ENCODE data around the gene PCDH9.

Gene PCDH9

DNA sequence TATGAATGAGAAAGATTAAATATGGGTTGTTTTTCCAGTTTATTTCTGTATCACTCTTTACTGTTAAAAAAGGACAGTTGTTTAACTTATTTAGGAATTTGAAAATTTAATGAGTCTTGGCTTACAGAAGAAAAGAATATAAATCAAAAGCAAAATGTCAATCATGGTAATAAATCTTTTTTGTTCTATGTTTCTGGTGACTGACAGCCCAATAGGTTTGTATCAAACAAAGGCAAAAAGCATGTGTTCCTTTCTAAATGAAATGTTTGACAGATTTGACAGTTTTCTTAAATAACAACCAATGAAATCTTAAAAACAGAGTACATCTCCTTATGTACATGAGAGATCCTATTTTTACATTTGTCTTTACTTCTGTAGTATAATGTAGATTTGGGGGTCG, 11.0 kb downstream of the PCDH9 start:
- in situ Hi-C loops (cut with HindIII; ENCODE audit: low pct_unique_long_range_greater_than_20kb, low sequenced_read_pairs): no loop called here
- DNase-seq (ENCODE audit: low read depth in 1 of 2, low spot score in 1 of 2): no peak
- TF ChIP-seq JUND (IDR thresholded peaks at IDR 0.05; ENCODE audit: low read depth): no peak

DNA sequence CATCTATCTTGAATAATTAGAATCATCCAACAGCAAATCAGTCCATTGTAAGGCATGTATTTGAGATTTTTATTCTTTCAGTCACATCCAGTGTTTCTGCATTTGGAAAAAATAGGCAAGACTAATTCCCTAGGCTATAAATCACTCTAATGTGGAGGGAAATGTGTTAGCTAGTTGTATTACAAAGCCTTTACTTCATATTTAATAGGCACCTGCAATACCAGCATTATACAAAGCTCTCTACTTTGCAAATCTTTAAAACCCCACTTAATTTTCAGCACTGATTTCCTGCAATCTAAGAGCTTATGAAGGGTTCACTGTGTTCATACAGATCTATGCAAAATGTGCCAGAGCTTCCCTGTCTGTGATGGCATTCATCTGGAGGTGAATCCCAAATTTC, 12.3 kb downstream of the PCDH9 start:
- in situ Hi-C loops (cut with HindIII; ENCODE audit: low pct_unique_long_range_greater_than_20kb, low sequenced_read_pairs): no loop called here
- no peak for TF ChIP-seq JUND (IDR thresholded peaks at IDR 0.05; ENCODE audit: low read depth)
- DNase-seq (ENCODE audit: low read depth in 1 of 2, low spot score in 1 of 2): no peak

DNA sequence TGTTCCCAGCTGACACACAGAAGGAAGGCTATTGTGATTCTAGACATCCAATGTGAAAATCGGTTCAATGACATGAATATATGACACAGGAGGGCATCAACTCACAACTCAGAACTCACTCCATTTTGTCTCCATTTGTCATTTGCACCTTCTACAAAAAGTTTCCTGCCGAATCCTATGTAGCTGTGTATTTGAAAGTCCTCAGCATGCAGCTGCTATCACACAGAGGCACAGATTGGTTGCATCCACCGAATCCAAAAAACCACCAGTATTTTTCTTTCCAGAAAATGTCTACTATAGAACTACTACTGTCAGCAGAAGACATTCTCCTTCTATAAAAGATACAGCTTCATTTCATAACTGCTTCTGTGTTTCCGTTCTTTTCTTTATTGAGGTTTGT, 13.3 kb downstream of the PCDH9 start:
- in situ Hi-C loops (cut with HindIII; ENCODE audit: low pct_unique_long_range_greater_than_20kb, low sequenced_read_pairs): no loop called here
- DNase-seq (ENCODE audit: low read depth in 1 of 2, low spot score in 1 of 2): no peak
- no peak for TF ChIP-seq JUND (IDR thresholded peaks at IDR 0.05; ENCODE audit: low read depth)

- TF ChIP-seq JUND (IDR thresholded peaks at IDR 0.05; ENCODE audit: low read depth): no peak
Measured at GRCh38 chr13:67210208-67210607, 19.9 kb downstream of the PCDH9 start.

GRCh38 chr13:67208552-67208951, 21.6 kb downstream of the PCDH9 start:
- in situ Hi-C loops (cut with HindIII; ENCODE audit: low pct_unique_long_range_greater_than_20kb, low sequenced_read_pairs): no loop called here

More at GRCh38 chr13:67210208-67210607, 19.9 kb downstream of the PCDH9 start:
- in situ Hi-C loops (cut with HindIII; ENCODE audit: low pct_unique_long_range_greater_than_20kb, low sequenced_read_pairs): no loop called here
- DNase-seq (ENCODE audit: low read depth in 1 of 2, low spot score in 1 of 2): no peak

GRCh38 chr13:67204764-67205163, 25.4 kb downstream of the PCDH9 start:
- TF ChIP-seq JUND (IDR thresholded peaks at IDR 0.05; ENCODE audit: low read depth): no peak
- DNase-seq (ENCODE audit: low read depth in 1 of 2, low spot score in 1 of 2): peak in 1 of 2 experiments; percentile 16
- in situ Hi-C loops (cut with HindIII; ENCODE audit: low pct_unique_long_range_greater_than_20kb, low sequenced_read_pairs): no loop called here

More at GRCh38 chr13:67208552-67208951, 21.6 kb downstream of the PCDH9 start:
- TF ChIP-seq JUND (IDR thresholded peaks at IDR 0.05; ENCODE audit: low read depth): no peak
- no peak for DNase-seq (ENCODE audit: low read depth in 1 of 2, low spot score in 1 of 2)

GRCh38 chr13:67200605-67201004, 29.5 kb downstream of the PCDH9 start:
- TF ChIP-seq JUND (IDR thresholded peaks at IDR 0.05; ENCODE audit: low read depth): no peak
- no peak for DNase-seq (ENCODE audit: low read depth in 1 of 2, low spot score in 1 of 2)
- in situ Hi-C loops (cut with HindIII; ENCODE audit: low pct_unique_long_range_greater_than_20kb, low sequenced_read_pairs): no loop called here

- in situ Hi-C loops (cut with HindIII; ENCODE audit: low pct_unique_long_range_greater_than_20kb, low sequenced_read_pairs): no loop called here
- TF ChIP-seq JUND (IDR thresholded peaks at IDR 0.05; ENCODE audit: low read depth): no peak
Measured at GRCh38 chr13:67200183-67200582, 30.0 kb downstream of the PCDH9 start.

DNA sequence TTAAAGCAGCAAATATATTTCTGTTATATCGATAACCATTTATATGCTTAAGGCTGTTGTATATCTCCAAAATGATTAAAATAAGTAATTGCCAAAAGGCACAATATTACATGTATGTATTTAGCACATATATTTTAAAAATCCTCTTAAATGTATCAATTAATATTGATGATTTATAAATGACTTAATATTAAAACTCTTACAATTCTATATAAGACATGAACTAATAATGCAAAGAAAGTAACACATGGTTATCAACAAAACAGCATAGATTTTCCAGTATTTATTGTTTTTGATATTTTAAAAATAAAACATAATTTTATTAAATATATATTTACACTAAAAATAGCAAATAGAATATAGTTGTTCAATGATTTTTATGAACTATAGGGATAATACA, 32.4 kb downstream of the PCDH9 start:
- DNase-seq (ENCODE audit: low read depth in 1 of 2, low spot score in 1 of 2): no peak
- TF ChIP-seq JUND (IDR thresholded peaks at IDR 0.05; ENCODE audit: low read depth): no peak
- in situ Hi-C loops (cut with HindIII; ENCODE audit: low pct_unique_long_range_greater_than_20kb, low sequenced_read_pairs): no loop called here

More at GRCh38 chr13:67200183-67200582, 30.0 kb downstream of the PCDH9 start:
- no peak for DNase-seq (ENCODE audit: low read depth in 1 of 2, low spot score in 1 of 2)

DNA sequence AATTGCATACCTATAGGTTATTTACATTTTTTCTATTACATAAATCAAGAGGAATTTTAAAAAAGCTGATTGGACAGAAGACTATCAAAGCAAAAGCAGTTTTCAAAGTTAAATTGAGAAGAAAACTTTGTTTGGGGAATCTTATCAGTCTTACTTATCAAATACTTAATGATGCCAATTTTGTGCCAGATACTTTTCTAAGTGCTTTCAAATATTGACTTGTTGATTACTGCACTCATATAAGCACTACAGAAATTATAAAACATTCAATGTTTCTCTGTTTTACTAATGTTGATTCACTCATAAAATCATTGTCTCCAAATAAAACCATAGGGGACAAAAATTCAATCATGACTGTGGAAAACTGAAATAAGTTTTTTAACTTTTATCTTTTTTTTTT, 36.2 kb downstream of the PCDH9 start:
- TF ChIP-seq JUND (IDR thresholded peaks at IDR 0.05; ENCODE audit: low read depth): no peak
- in situ Hi-C loops (cut with HindIII; ENCODE audit: low pct_unique_long_range_greater_than_20kb, low sequenced_read_pairs): no loop called here
- DNase-seq (ENCODE audit: low read depth in 1 of 2, low spot score in 1 of 2): no peak

GRCh38 chr13:67192751-67193150, 37.4 kb downstream of the PCDH9 start:
- in situ Hi-C loops (cut with HindIII; ENCODE audit: low pct_unique_long_range_greater_than_20kb, low sequenced_read_pairs): no loop called here

DNA sequence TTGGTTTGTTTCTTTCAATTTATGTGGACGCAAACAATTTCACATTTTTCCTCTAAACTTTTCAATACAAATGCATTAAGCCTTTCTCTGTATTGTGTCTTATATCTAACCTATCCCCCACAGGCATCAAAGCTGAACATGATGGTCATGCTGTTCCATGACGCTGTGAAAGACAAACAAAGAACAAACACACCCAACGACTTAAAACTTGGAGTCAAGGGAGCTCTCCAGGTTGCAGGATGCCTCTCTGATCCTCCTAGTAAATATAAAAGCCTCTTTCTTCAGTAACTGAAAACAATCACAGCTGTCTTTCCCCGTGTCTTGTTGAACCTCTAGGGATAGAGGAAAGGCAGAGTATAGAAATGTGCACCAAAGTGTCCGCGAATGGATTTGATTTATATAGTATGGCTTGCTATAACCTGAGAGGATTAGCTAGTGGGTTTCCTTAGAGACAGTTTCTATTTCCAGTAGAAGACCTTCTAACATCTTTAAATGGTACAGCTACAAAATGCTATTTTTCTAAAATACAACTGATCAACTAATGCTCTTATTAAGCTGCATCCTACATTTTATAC, 43.1 kb downstream of the PCDH9 start:
- in situ Hi-C loops (cut with HindIII; ENCODE audit: low pct_unique_long_range_greater_than_20kb, low sequenced_read_pairs): no loop called here
- no peak for DNase-seq (ENCODE audit: low read depth in 1 of 2, low spot score in 1 of 2)
- TF ChIP-seq JUND (IDR thresholded peaks at IDR 0.05; ENCODE audit: low read depth): no peak

More at GRCh38 chr13:67192751-67193150, 37.4 kb downstream of the PCDH9 start:
- TF ChIP-seq JUND (IDR thresholded peaks at IDR 0.05; ENCODE audit: low read depth): no peak
- DNase-seq (ENCODE audit: low read depth in 1 of 2, low spot score in 1 of 2): no peak

GRCh38 chr13:67184247-67184646, 45.9 kb downstream of the PCDH9 start:
- TF ChIP-seq JUND (IDR thresholded peaks at IDR 0.05; ENCODE audit: low read depth): no peak
- DNase-seq (ENCODE audit: low read depth in 1 of 2, low spot score in 1 of 2): no peak
- in situ Hi-C loops (cut with HindIII; ENCODE audit: low pct_unique_long_range_greater_than_20kb, low sequenced_read_pairs): no loop called here

- in situ Hi-C loops (cut with HindIII; ENCODE audit: low pct_unique_long_range_greater_than_20kb, low sequenced_read_pairs): no loop called here
- no peak for TF ChIP-seq JUND (IDR thresholded peaks at IDR 0.05; ENCODE audit: low read depth)
- no peak for DNase-seq (ENCODE audit: low read depth in 1 of 2, low spot score in 1 of 2)
Measured at GRCh38 chr13:67183151-67183550, 47.0 kb downstream of the PCDH9 start.
